ENCODE measurements around the gene ANTXR1. TPM values are rescaled to one million over a fixed set of nuclear protein-coding genes. Genes with fewer than 3 reads are reported as not detected.

Gene ANTXR1
- total and polyA plus RNA-seq, 2 donors (not counting 3 experiments of a cell fraction or from before 2014, with no cell fraction given): 4.2 to 17.3 TPM

GRCh38 chr2:69053416-69053965 lies 40.5 kb downstream of the ANTXR1 start:
- H3K4me2 ChIP-seq (ENCODE audit: insufficient read depth, low read length): no peak overlapping the region
- intact Hi-C loops (cut with micrococcal nuclease) (no loop called here), dilution Hi-C loops (cut with MboI; ENCODE audit: extremely low pct_ligation_motif_present, low sequenced_read_pairs) (no loop called here)
- DNase-seq (ENCODE audit: low read depth, low spot score) (no peak), FAIRE-seq (peak; percentile 38)
- no TSS peak for BruUV-seq (replicated peaks)
- H3K79me2 ChIP-seq (ENCODE audit: control insufficient read depth, insufficient read depth, low read length): no peaks in the 10 kb centered on the region
- no peaks in the 10 kb centered on the region for H3K9me3 ChIP-seq (replicated peaks; ENCODE audit: control insufficient read depth, insufficient read depth, low read length)
- no peaks in the 10 kb centered on the region for H3K27me3 ChIP-seq (ENCODE audit: control insufficient read depth in 2 of 2, insufficient read depth in 2 of 2, low read length in 2 of 2)
- no peak overlapping the region for H3K27ac ChIP-seq (ENCODE audit: insufficient read depth, low read depth, low read length)
- H3K36me3 ChIP-seq (ENCODE audit: control insufficient read depth in 2 of 2, extremely low read depth in 1 of 2, insufficient read depth in 2 of 2, low read length in 2 of 2): no peaks in the 10 kb centered on the region
- H3K9me1 ChIP-seq (replicated peaks; ENCODE audit: control insufficient read depth, extremely low read depth, insufficient read depth, low read length): no peaks in the 10 kb centered on the region
- no peak overlapping the region for H3K4me3 ChIP-seq (replicated peaks in 1 of 3; ENCODE audit: insufficient read depth in 1 of 3, low read depth in 1 of 3, low read length in 3 of 3)
- CTCF ChIA-PET: interaction anchor here (1.1 to 1.4 kb wide), 2 partner anchors 8 to 46 kb away, joined by 3 to 6 read pairs; no protein-coding TSS in a partner anchor
- peaks cover 5% of the 10 kb centered on the region for H3K4me1 ChIP-seq (ENCODE audit: control insufficient read depth, extremely low read depth, insufficient read depth, low read length)
- no peaks in the 10 kb centered on the region for H4K20me1 ChIP-seq (replicated peaks; ENCODE audit: control insufficient read depth, extremely low read depth, insufficient read depth, low read length)
- POLR2A ChIA-PET: no interaction called here
- no peak overlapping the region for H2AFZ ChIP-seq (ENCODE audit: low read depth, low read length)
- TF ChIP-seq FOS (IDR thresholded peaks at IDR 0.05; ENCODE audit: borderline replicate concordance, insufficient read depth, low read length) (no peak), POLR2A (IDR thresholded peaks at IDR 0.05; ENCODE audit: low read depth, low read length) (no peak)
- no peak overlapping the region for H3K9ac ChIP-seq (replicated peaks; ENCODE audit: extremely low read depth, insufficient read depth, low read length)

DNA sequence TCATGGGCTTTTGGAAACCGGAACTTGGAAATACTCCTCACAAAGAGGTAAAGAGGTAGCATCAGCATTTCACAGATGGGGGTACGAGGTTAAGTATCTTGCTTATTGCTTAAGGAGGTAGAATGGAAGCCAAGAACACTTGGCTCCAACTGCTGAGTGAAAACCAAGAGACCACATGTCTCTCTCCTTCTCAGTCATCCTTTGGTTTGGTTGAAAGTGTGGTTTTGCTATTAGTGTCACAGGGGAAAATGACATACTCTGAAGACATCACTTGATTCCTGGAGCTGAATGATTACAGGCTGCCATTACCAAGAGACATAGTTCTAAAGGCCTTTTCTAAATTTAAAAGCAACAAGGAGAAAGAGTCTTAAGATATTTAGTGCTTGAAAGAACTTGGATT lies 41.5 kb downstream of the ANTXR1 start:
- Histone ChIP-seq H3K27me3 (ENCODE audit: control insufficient read depth in 2 of 2, insufficient read depth in 2 of 2, low read length in 2 of 2) (no peaks in the 10 kb centered on the region), H3K79me2 (ENCODE audit: control insufficient read depth, insufficient read depth, low read length) (no peaks in the 10 kb centered on the region), H3K36me3 (ENCODE audit: control insufficient read depth in 2 of 2, extremely low read depth in 1 of 2, insufficient read depth in 2 of 2, low read length in 2 of 2) (no peaks in the 10 kb centered on the region), H3K27ac (ENCODE audit: insufficient read depth, low read depth, low read length) (no peak overlapping the region), H4K20me1 (replicated peaks; ENCODE audit: control insufficient read depth, extremely low read depth, insufficient read depth, low read length) (no peaks in the 10 kb centered on the region), H3K4me2 (ENCODE audit: insufficient read depth, low read length) (no peak overlapping the region), H3K9me3 (replicated peaks; ENCODE audit: control insufficient read depth, insufficient read depth, low read length) (no peaks in the 10 kb centered on the region), H3K9ac (replicated peaks; ENCODE audit: extremely low read depth, insufficient read depth, low read length) (no peak overlapping the region), H3K9me1 (replicated peaks; ENCODE audit: control insufficient read depth, extremely low read depth, insufficient read depth, low read length) (no peaks in the 10 kb centered on the region), H3K4me1 (ENCODE audit: control insufficient read depth, extremely low read depth, insufficient read depth, low read length) (peaks cover 5% of the 10 kb centered on the region), H2AFZ (ENCODE audit: low read depth, low read length) (no peak overlapping the region), H3K4me3 (replicated peaks in 1 of 3; ENCODE audit: insufficient read depth in 1 of 3, low read depth in 1 of 3, low read length in 3 of 3) (no peak overlapping the region)
- CTCF ChIA-PET: no interaction called here
- TF ChIP-seq FOS (IDR thresholded peaks at IDR 0.05; ENCODE audit: borderline replicate concordance, insufficient read depth, low read length) (no peak), POLR2AphosphoS5 (IDR thresholded peaks at IDR 0.05; ENCODE audit: insufficient read depth, low read depth, low read length) (no peak), MYC (IDR thresholded peaks at IDR 0.05; ENCODE audit: low read depth, low read length) (no peak), JUN (IDR thresholded peaks at IDR 0.05; ENCODE audit: borderline replicate concordance, insufficient read depth, insufficient read length, low read depth) (no peak), GATA2 (IDR thresholded peaks at IDR 0.05; ENCODE audit: insufficient read depth, insufficient read length, low read depth, low read length) (no peak), POLR2A (IDR thresholded peaks at IDR 0.05; ENCODE audit: low read depth, low read length) (no peak), MAX (IDR thresholded peaks at IDR 0.05; ENCODE audit: insufficient read depth, insufficient read length) (no peak), CTCF (IDR thresholded peaks at IDR 0.05; ENCODE audit: extremely low read depth in 1 of 2, insufficient read depth in 1 of 2, low read depth in 1 of 2, low read length in 2 of 2) (no peak), EZH2 (IDR thresholded peaks at IDR 0.05; ENCODE audit: borderline replicate concordance, low read depth, low read length, severe bottlenecking) (no peak)
- dilution Hi-C loops (cut with MboI; ENCODE audit: extremely low pct_ligation_motif_present, low sequenced_read_pairs) (no loop called here), intact Hi-C loops (cut with micrococcal nuclease) (no loop called here)
- DNase-seq (ENCODE audit: low read depth, low spot score): no peak
- no peak for FAIRE-seq
- POLR2A ChIA-PET: no interaction called here
- no TSS peak for BruUV-seq (replicated peaks)
